Activated CD4-positive, alpha-beta T cell treated with anti-CD3 and anti-CD28 coated beads, Interleukin-2, amount 50 U/mL, for 16 hours (primary cell): ENCODE data around the gene ACBD6.

Experiments
- DNase-seq: peaks from one replicate; pipeline ENCODE4 v3.0.0-alpha.2; 2020

Gene ACBD6

GRCh38 chr1:180268556-180269075 is 233.8 kb downstream of the ACBD6 start:
- no peak for DNase-seq

GRCh38 chr1:180267761-180268555 is 234.4 kb downstream of the ACBD6 start:
- no peak for DNase-seq

GRCh38 chr1:180267211-180267561 is 235.2 kb downstream of the ACBD6 start:
- DNase-seq = no peak

- DNase-seq = no peak
Observed at GRCh38 chr1:180266275-180267210, 235.8 kb downstream of the ACBD6 start.

GRCh38 chr1:180265871-180266270 is 236.5 kb downstream of the ACBD6 start:
- no peak for DNase-seq

- no peak for DNase-seq
Observed at GRCh38 chr1:180265201-180265600, 237.2 kb downstream of the ACBD6 start.

- no peak for DNase-seq
Observed at GRCh38 chr1:180264595-180264994, 237.8 kb downstream of the ACBD6 start.

GRCh38 chr1:180262628-180263488 is 239.5 kb downstream of the ACBD6 start:
- DNase-seq = no peak

- no peak for DNase-seq
Observed at GRCh38 chr1:180261524-180262155, 240.7 kb downstream of the ACBD6 start.

GRCh38 chr1:180261030-180261429 is 241.3 kb downstream of the ACBD6 start:
- no peak for DNase-seq

GRCh38 chr1:180260541-180260940 is 241.8 kb downstream of the ACBD6 start:
- no peak for DNase-seq

- DNase-seq = no peak
Observed at GRCh38 chr1:180259431-180260338, 242.7 kb downstream of the ACBD6 start.

GRCh38 chr1:180258935-180259334 is 243.4 kb downstream of the ACBD6 start:
- no peak for DNase-seq

GRCh38 chr1:180258290-180258689 is 244.1 kb downstream of the ACBD6 start:
- no peak for DNase-seq

GRCh38 chr1:180257486-180257885 is 244.9 kb downstream of the ACBD6 start:
- DNase-seq = no peak

- DNase-seq = no peak
Observed at GRCh38 chr1:180257028-180257386, 245.4 kb downstream of the ACBD6 start.

- DNase-seq = no peak
Observed at GRCh38 chr1:180256341-180257027, 245.9 kb downstream of the ACBD6 start.

- no peak for DNase-seq
Observed at GRCh38 chr1:180255536-180256340, 246.6 kb downstream of the ACBD6 start.

- no peak for DNase-seq
Observed at GRCh38 chr1:180254854-180255253, 247.5 kb downstream of the ACBD6 start.

- DNase-seq = no peak
Observed at GRCh38 chr1:180254496-180254819, 247.9 kb downstream of the ACBD6 start.
